Kidney tubule cell (primary cell): ENCODE results near the gene NTRK2.
A peak's percentile ranks its signal among the peaks of the same experiment; 100 is the strongest.

Source experiments
- DNase-seq: peaks from one replicate; pipeline ENCODE4 v3.0.0-alpha.2; 2018; ENCODE audit warnings: low spot score

The NTRK2 gene

GRCh38 chr9:84851935-84852585 lies 182.5 kb downstream of the NTRK2 start:
- peak; percentile 93 for DNase-seq

DNA sequence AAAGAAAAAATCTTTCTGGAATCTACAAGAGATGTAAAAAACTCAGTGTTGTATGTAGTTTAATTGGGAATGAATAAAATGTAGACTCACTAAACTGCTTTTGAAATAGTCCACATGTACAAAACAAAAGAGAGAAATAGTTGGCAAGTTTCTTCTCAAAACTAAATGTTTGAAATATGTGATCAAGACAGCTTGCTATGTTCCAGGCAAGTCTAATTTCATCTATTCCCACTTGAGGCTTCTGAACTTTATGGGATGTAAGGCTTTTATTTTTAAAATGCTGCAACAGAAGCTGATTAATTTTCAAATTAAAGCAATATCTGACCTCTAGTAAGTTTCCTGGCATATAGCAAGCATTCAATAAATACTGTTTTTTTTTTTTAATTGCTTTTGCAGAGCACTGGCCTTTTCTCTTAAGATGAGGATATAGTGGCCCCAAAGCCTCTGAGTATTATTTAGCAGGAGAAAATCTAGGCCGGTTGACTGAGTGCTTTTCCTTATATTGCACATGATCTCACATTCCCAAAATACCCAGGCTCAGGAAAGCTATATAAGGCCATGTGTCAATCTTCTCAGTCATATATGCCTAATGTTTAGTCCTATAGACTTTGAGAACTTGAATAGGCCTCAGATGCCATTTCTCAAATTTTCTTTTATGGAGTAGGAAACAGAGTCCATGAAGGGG lies 183.2 kb downstream of the NTRK2 start:
- DNase-seq, result no peak

DNA sequence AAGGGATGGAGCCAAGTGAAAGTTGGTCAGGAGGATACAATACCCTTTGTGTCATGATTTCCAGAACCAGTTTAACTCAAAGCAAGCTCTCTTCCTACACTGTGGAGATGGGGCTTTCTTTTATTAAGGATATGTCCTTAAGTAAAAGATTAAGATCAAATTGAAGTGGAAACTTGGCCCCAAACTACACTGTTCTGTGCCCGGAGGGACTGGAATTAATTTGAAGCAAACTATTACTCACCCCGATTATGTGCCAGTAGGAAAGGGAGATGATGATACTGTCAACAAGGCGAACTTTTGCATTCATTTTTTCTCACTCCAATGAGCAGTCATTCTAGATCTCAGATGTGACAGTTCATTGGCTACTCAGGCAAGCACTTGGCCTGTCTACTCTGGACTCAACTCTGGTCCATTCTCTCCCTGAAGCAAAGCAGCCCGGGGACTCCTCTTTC lies 186.7 kb downstream of the NTRK2 start:
- DNase-seq, result no peak

DNA sequence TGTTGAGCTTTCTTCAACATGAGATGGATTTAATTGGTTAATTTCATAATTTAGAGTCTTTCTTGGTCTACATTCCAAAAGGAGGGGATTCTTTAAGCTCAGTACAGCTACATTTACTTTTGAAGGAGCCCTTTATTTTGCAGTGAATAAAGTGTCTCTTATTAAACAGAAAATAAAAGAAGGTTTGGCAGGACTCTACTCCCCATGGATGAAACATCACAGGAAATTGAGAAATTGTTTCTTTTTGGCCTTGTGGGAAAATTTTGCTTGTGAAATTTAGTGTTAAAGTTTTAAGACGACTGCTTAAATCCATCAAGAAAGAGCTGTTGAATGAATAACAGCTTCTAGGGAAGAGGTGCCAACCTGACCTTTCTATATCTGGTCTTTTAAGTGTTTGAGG lies 187.7 kb downstream of the NTRK2 start:
- DNase-seq, result no peak

DNA sequence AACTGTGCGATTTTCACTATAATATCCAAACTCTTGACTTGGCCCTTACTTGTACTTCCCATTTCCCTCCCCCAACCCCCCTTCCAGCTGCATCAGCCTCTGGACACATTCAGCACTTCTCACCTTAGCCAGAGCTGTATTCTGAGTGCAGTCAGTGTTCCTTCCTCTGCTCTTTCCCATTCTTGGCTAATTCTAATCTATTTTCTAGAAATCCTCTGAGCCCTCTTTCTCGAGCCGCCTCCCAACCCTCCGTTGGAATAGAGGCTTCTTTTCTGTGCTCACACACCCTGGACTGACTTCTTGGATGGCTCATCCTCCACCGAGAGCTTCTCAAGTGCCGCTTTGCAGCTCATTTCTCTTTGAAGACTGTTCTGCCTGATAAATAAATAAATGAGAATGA lies 188.8 kb downstream of the NTRK2 start:
- no peak for DNase-seq

DNA sequence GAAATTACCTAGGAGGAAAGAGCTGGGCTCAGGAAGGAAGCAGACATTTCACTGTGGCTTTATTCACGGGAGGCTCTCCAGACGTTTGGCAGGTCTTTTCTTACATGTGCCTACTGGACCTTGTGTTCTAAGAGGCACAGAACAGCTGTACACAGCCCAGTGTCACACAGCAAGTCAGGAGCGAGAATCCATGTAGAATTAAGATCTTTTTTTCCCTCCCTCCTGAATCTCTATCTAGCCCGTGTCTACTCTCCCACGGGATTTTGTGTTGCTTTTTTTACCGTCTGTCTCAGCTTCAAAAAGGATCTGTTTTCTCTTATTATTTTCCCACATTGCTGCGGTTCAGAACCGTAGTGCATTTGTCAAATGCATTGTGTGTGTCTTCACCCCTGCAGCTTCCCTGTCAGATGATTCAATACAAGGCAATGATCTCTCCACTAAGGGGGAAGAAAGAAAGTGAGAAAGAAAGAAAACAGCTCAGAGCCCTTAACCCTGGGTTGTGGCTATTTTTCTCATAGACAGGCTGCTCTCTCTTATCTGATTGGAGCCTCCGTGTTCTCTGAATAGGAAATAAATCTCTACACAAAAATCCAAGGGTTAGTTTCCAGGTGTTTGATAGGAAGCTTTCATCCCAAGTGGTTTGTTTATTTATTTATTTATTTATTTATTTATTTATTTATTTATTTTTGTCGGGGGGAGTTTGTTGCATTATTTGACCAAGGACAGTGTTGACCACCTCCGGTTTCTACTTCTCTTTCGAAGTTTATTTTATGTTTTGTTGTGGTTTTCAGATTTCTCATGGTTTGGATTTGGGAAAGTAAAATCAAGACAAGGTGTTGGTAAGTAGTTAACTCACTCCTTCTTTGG lies 191.0 kb downstream of the NTRK2 start:
- no peak for DNase-seq

GRCh38 chr9:84861455-84861854 lies 191.9 kb downstream of the NTRK2 start:
- DNase-seq, result no peak

GRCh38 chr9:84862308-84862707 lies 192.8 kb downstream of the NTRK2 start:
- no peak for DNase-seq

DNA sequence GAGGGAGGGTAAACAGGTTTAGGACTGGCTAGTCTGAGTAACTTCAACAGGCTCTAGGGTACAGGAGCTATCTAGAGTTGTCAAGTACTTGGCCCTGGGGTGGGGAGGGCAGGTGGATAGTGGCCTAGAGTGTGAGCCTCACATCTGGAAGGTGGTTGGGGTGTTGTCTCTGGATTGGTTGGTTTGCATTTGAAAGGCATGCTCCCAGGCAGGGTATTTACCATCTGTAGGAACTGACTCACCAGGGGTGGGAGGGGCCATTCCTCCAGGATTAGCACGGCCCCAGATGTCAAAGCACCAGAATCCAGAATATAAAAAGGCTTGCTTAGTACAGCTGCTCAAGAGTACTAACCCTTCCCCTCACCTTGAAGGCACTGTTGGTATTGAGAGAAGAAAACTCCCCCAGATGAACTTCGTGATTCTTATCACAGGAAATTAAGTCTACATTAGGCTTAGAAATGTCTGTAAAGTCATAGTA lies 193.3 kb downstream of the NTRK2 start:
- peak; percentile 48 for DNase-seq

GRCh38 chr9:84863372-84863771 lies 193.8 kb downstream of the NTRK2 start:
- no peak for DNase-seq

DNA sequence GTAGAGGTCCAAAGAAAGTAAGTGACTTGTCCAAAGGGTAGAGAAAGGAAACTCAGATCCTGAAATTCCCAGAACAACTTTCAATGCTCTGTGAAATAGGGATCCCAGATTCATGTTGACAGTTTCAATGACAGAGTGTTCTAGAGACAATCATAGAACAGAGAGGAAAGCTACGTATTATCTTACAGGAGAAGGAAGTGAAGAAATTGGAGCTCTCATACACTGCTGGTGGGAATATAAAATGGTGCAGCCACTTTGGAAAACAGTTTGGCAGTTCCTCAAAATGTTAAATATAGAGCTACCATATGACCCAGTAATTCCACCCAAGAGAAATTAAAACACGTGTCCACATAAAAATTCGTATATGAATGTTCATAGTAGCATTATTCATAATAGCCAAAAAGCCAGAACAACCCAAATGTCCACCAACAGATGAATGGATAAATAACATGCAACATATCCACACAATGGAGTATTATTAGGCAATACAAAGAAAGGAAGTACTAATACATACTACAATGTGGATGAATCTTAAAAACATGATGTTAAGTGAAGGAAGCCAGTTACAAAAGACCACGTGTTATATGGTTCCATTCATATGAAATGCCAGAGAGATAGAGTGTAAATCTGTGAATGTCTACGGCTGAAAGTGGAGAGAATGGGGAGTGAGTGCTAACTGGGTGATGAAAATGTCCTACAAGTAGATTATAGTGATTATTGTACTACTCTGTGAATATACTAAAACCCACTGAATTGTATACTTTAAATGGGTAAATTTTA lies 197.1 kb downstream of the NTRK2 start:
- no peak for DNase-seq

DNA sequence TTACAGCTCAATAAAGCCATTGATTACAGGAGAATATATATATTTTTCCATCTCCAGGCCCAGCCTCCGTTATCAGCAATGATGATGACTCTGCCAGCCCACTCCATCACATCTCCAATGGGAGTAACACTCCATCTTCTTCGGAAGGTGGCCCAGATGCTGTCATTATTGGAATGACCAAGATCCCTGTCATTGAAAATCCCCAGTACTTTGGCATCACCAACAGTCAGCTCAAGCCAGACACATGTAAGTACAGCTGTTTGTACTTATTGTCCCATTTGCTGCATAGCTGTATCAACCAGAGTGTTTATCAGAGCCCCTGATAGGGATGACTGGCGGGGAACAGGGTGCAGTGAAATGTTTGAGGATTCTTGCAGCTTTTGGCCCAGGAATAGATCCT lies 197.7 kb downstream of the NTRK2 start:
- no peak for DNase-seq

DNA sequence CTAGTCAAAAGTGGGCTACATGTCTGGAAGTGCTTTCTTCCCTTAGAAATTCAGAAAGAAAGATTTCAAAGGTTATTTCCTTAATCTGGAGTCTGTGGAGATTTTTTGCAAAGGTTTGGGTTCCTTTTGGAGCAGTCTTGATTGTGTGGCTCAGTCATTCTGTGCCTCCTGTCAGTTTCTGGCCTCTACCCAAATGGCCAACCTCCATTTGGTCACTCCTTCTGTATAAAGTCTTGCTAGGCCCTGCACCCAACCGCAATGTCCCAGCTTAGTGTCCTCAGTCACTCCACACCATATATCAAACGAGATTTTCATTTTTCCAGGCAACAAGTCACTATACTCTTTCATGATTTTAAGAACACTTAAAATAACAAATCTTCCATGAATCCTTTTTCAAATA lies 199.6 kb downstream of the NTRK2 start:
- DNase-seq, result no peak

DNA sequence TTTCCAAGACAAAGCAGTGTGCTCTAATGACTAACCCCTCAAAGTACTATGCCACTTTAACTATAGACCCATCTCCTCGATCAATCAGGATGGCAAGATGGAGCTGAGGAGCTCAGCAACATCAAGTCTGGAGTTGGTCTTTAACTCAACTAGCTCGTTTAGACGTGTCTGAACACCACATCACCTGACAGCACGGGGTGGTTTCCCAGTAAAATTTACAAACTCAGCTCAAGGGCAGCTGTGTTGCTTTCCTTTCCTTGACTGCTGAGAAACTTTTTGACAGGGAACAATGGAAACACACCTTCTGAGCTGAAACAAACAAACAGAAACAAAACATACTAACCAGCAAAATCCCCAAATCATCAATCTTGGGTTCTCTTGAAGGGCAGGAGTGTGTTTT lies 202.5 kb downstream of the NTRK2 start:
- DNase-seq, result no peak

GRCh38 chr9:84874022-84874421 lies 204.5 kb downstream of the NTRK2 start:
- no peak for DNase-seq

DNA sequence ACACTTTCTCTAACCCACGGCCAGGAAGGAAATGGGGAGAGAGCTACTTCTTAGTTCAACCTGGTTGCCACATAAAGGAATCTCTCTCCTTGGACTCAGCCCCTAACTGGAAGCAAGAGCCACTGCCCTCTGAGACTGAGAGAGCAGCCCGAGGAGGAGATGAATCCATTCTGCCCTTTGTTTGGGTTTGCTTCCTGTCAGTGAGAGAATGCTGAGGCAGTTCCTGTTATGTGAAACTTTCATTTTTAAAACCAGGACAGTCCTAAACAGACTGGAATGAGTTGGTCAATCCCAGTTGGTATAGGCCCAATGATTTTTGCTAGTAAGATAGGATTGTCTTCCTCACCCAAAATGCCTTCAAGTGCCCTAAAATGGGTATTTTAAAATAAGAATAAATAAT lies 205.1 kb downstream of the NTRK2 start:
- no peak for DNase-seq

DNA sequence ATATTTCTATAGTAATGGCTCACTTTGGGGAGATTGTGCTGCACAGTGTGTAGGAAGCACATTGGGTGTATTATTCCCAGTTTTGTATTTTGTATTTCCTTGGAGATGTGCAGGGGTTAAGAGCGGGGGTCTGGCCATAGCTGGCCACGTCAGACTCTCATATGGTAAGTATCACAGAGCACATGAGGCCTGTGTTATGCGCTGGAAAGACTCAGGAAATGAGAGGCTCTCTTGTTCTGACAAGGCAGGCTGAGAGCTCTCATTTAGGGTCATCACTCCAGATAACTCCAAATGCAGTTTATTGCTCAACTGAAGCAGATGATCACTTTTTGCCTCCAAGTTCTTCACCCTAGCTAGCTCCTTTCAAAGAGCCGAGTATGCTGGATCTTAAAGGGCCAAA lies 205.7 kb downstream of the NTRK2 start:
- DNase-seq, result no peak

DNA sequence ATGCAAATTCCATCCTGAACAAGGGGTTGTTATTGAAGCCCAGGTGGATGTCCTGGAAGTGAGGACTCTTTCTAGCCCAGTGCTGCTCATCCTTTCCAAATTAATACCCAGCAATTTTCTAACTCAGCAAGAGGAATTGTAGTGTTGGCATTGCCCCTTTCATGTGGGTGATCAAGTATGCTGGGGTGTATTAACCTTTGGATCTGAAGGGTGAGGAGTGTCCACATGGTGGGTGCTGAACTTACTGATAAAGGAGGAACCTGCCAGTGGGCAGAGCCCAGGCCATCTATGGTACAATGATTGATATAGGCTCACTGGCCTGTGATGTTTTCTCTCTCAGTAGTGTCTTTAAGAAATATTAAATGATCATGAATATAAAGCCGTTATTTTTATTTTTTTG lies 210.1 kb downstream of the NTRK2 start:
- no peak for DNase-seq

- DNase-seq, result no peak
Observed at GRCh38 chr9:84880835-84881234, 211.3 kb downstream of the NTRK2 start.

GRCh38 chr9:84886866-84887265 lies 217.3 kb downstream of the NTRK2 start:
- no peak for DNase-seq

GRCh38 chr9:84891924-84892323 lies 222.4 kb downstream of the NTRK2 start:
- no peak for DNase-seq
